T-cell (primary cell): ENCODE results near the gene MMAB. TPM values are rescaled to one million over a fixed set of nuclear protein-coding genes. Genes with fewer than 3 reads are reported as not detected.

Experiments
- ATAC-seq, 4 experiments: fragments of 200-7000 bp in 3 of 4; fragments of 150-1000 bp in 1 of 4; cut with Tn5 transposase; replicated peaks in 1 of 4; 1 replicate in 3 of 4; 2 replicates in 1 of 4; pipeline ENCODE4 v1.10.0; 2021; ENCODE audit warnings: moderate library complexity in 3 of 4, mild to moderate bottlenecking in 2 of 4, moderate number of reproducible peaks in 1 of 4
- CTCF ChIA-PET, 2 donors: fragments of 300-600 bp; sonication (Branson Sonifier 250); formaldehyde crosslinking; loops; one replicate each; lab custom pipeline; 2022; ENCODE audit warnings: antibody characterized with exemption in 2 of 2; lab: Charles Lee
- POLR2A ChIA-PET, 2 donors: fragments of 300-600 bp; sonication (Branson Sonifier 250); formaldehyde crosslinking; loops; one replicate each; lab custom pipeline; 2022; ENCODE audit warnings: antibody characterized with exemption in 2 of 2; lab: Charles Lee
- DNase-seq, 35 experiments: peaks; one replicate each; pipeline versions ENCODE4 v3.0.0 to v3.0.0-alpha.2; 2013 to 2023
- H3K27ac ChIP-seq: one replicate; pipeline ENCODE4 v1.5.1; 2013; ENCODE audit warnings: low read length
- H3K27me3 ChIP-seq, 2 experiments: replicated peaks in 1 of 2; 1 replicate in 1 of 2; 2 replicates in 1 of 2; pipeline versions ENCODE4 v1.6.1 to v1.7.0; 2013; ENCODE audit warnings: low read length in 1 of 2, mixed read lengths in 1 of 2; ENCODE audit not compliant: control insufficient read depth in 2 of 2, insufficient read depth in 2 of 2; ENCODE audit errors: extremely low read depth in 1 of 2
- H3K36me3 ChIP-seq, 2 donors: 1 replicate in 1 of 2; 2 replicates in 1 of 2; pipeline versions ENCODE4 v1.6.1 to v1.7.0; 2013; ENCODE audit warnings: low read length in 1 of 2; ENCODE audit not compliant: control insufficient read depth in 2 of 2, insufficient read depth in 1 of 2; ENCODE audit errors: extremely low read depth in 1 of 2
- H3K4me1 ChIP-seq, 2 experiments: 1 replicate in 1 of 2; 2 replicates in 1 of 2; pipeline versions ENCODE4 v1.6.1 to v1.7.0; 2013; ENCODE audit warnings: low read length in 2 of 2, mixed read lengths in 1 of 2; ENCODE audit not compliant: insufficient read depth in 2 of 2, control insufficient read depth in 1 of 2; ENCODE audit errors: extremely low read depth in 1 of 2
- H3K4me3 ChIP-seq, 2 donors: 1 replicate in 1 of 2; 2 replicates in 1 of 2; pipeline versions ENCODE4 v1.5.1 to v1.7.0; 2013; ENCODE audit warnings: mild to moderate bottlenecking in 2 of 2, low read length in 1 of 2, moderate library complexity in 1 of 2; ENCODE audit not compliant: control insufficient read depth in 1 of 2; ENCODE audit errors: extremely low read depth in 1 of 2
- H3K9me3 ChIP-seq: 2 replicates; pipeline ENCODE4 v1.7.0; 2013
- H3K27ac Mint-ChIP-seq, 2 donors: one replicate each; pipeline ENCODE4 v1.8.0; 2020 to 2021; ENCODE audit warnings: mild to moderate bottlenecking in 2 of 2, mixed read lengths in 2 of 2
- H3K27me3 Mint-ChIP-seq, 2 donors: one replicate each; pipeline ENCODE4 v1.8.0; 2021 to 2022; ENCODE audit warnings: mixed read lengths in 2 of 2
- H3K36me3 Mint-ChIP-seq: one replicate; pipeline ENCODE4 v1.8.0; 2021; ENCODE audit warnings: mixed read lengths
- H3K4me1 Mint-ChIP-seq, 3 donors: one replicate each; pipeline ENCODE4 v1.8.0; 2020 to 2022; ENCODE audit warnings: mixed read lengths in 3 of 3, mild to moderate bottlenecking in 1 of 3
- H3K4me3 Mint-ChIP-seq, 3 donors: one replicate each; pipeline ENCODE4 v1.8.0; 2020 to 2022; ENCODE audit warnings: mild to moderate bottlenecking in 3 of 3, mixed read lengths in 3 of 3, moderate library complexity in 3 of 3
- H3K9me3 Mint-ChIP-seq, 3 donors: one replicate each; pipeline ENCODE4 v1.8.0; 2020 to 2022; ENCODE audit warnings: mixed read lengths in 3 of 3
- WGBS: methylation state at CpG from one replicate; pipeline ENCODE4 v1.1.5; 2013; ENCODE audit warnings: missing lambda C conversion rate; ENCODE audit not compliant: insufficient coverage; 5-methylcytosine and 5-hydroxymethylcytosine counted together
- total RNA-seq, 35 experiments: library from RNA in 6 of 35; stranded (reverse) in 6 of 35; fragments of 120-200 nt in 1 of 35; gene quantifications; one replicate each; pipeline versions ENCODE4 v1.2.1 to v1.2.4 and lab custom pipeline; 2013 to 2026

Gene MMAB
- total RNA-seq, 5 donors from 2014 or later (not counting 1 experiment from before 2014, with no cell fraction given) = 11.4 to 23.2 (median 15.2) TPM

DNA sequence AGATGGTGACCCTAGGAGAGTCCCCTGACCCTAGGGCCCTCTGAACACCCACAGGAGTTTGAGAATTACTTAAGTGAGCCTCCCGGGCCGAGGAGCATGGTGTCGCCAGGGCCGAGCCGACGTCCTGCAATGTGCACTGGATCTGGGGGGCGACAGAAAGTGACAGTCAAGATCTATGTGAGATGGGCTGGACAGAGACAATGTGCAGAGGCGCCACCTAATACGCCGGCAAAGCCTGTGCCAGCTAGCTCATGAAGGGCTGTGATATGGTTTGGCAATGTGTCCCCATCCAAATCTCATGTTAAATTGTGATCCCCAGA, 11.6 kb downstream of the MMAB start:
- POLR2A ChIA-PET = no interaction called here
- DNase-seq = no peak
- ATAC-seq = no peak
- Histone ChIP-seq H3K27ac (no peak overlapping the region), H3K27me3 (no peaks in the 10 kb centered on the region), H3K36me3 (peaks cover 0 to 9% of the 10 kb centered on the region in 2 donors), H3K9me3 (no peaks in the 10 kb centered on the region), H3K4me3 (no peak overlapping the region), H3K4me1 (no peaks in the 10 kb centered on the region)
- Mint-ChIP-seq H3K36me3 (peaks cover 27% of the 10 kb centered on the region), H3K9me3 (peaks cover 0 to 5% (median 0%) of the 10 kb centered on the region in 3 donors), H3K27me3 (no peaks in the 10 kb centered on the region), H3K4me1 (no peaks in the 10 kb centered on the region), H3K4me3 (no peak overlapping the region), H3K27ac (no peak overlapping the region)
- 100% methylated on average over 10 of the region's 10 CpGs for whole genome bisulfite sequencing
- CTCF ChIA-PET = no interaction called here

DNA sequence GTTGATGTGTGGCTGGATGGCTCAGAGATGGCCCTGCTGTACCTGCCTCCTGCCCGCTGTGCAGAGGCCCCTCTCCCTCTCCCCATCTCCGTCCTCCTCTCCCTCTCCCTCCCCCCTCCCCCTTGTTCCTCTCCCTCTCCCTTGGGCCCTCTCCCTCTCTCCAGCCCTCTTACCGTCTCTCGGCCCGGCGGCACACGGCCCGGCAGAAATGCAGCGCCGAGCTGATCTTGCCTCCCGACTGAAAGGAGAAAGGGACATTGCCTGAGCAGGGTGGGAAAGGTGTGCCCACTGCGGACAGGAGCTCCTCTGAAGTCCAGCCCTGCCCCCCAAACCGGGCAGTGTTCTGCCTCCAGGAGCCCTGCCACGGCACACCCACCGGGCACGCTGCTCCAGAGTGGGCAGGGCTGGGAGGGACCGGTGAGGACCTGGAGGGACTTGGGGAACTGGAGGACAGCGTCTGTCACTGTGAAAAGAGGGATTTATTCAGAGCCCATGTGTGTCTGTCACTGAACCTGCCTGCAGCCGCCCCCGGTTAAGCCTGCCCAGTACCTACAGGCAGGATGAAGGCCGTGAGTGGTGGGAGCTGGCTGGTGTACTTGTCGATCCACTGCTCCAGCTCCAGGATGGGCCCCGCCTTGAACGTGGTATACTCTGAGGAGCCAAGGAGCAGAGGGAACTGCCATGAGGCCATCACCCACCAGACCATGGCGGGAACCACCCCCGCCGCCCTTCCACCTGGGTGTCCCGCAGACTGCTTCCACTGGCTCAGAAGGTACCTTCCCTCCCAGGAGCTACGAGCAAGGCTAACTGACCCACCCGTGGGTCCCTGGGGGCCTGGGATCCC, 12.2 kb downstream of the MMAB start:
- Mint-ChIP-seq H3K27ac (no peak overlapping the region), H3K9me3 (peaks cover 0 to 5% (median 0%) of the 10 kb centered on the region in 3 donors), H3K4me1 (no peaks in the 10 kb centered on the region), H3K27me3 (no peaks in the 10 kb centered on the region), H3K4me3 (no peak overlapping the region), H3K36me3 (peaks cover 22% of the 10 kb centered on the region)
- no peak overlapping the region for H3K27ac ChIP-seq
- no peak for ATAC-seq
- no peak for DNase-seq
- H3K9me3 ChIP-seq = no peaks in the 10 kb centered on the region
- H3K4me1 ChIP-seq = no peaks in the 10 kb centered on the region
- peaks cover 0 to 8% of the 10 kb centered on the region in 2 donors for H3K36me3 ChIP-seq
- H3K27me3 ChIP-seq = no peaks in the 10 kb centered on the region
- WGBS = 86% methylated on average over 17 of the region's 30 CpGs
- ChIA-PET CTCF (interaction anchor here (0.5 to 0.6 kb wide), 2 partner anchors 45 to 49 kb away, joined by 4 to 6 read pairs; no protein-coding TSS in a partner anchor), POLR2A (no interaction called here)
- H3K4me3 ChIP-seq = no peak overlapping the region

DNA sequence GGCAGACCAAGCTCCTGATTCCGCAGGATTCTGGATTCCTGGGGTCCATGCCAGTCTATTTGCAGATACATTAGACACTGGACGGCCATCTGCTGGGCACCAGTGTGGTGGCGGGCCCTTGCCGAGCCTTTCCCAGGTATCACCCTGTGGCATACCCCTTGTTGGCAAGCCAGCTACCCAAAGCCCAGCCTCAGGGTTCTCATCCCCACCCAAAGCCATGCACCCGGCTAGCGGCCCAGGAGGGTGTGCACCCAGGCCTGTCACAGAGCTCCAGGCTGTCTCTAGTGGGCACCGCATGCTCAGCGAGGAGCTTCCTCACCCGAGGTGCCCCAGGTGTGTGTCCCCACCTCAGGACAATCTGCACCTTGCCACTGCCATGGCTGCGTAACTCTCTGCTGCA, 13.7 kb downstream of the MMAB start:
- ChIA-PET CTCF (no interaction called here), POLR2A (interaction anchor here in 1 of 2 donors (0.6 kb wide), 1 partner anchor 1810 kb away, joined by 3 read pairs; no protein-coding TSS in a partner anchor)
- Histone ChIP-seq H3K4me1 (no peaks in the 10 kb centered on the region), H3K4me3 (no peak overlapping the region), H3K9me3 (no peaks in the 10 kb centered on the region), H3K27ac (no peak overlapping the region), H3K36me3 (no peaks in the 10 kb centered on the region), H3K27me3 (no peaks in the 10 kb centered on the region)
- Mint-ChIP-seq H3K36me3 (peaks cover 13% of the 10 kb centered on the region), H3K4me1 (no peaks in the 10 kb centered on the region), H3K27me3 (no peaks in the 10 kb centered on the region), H3K4me3 (no peak overlapping the region), H3K9me3 (peaks cover 0 to 5% (median 0%) of the 10 kb centered on the region in 3 donors), H3K27ac (no peak overlapping the region)
- WGBS = 95% methylated on average over 8 of the region's 10 CpGs
- ATAC-seq (no peak), DNase-seq (no peak)

DNA sequence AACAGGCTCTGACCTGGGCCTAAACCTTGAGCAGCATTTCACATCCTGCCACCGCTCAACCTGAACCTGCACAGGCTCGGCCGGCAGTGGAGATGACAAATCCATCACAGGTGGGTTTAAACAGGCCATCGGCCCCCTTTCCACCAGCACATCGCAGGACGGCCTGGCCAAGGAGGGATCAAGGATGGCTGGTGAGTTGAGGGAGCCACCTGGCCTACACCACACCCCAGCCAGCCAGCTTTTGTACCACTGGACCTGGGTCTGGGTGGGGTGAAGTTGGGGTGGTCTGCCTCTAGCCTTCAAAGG, 14.2 kb downstream of the MMAB start:
- H3K4me1 Mint-ChIP-seq = no peaks in the 10 kb centered on the region
- POLR2A ChIA-PET = interaction anchor here in 1 of 2 donors (0.6 kb wide), 1 partner anchor 1810 kb away, joined by 3 read pairs; no protein-coding TSS in a partner anchor
- DNase-seq (no peak), ATAC-seq (no peak)
- Histone ChIP-seq H3K9me3 (no peaks in the 10 kb centered on the region), H3K27me3 (no peaks in the 10 kb centered on the region), H3K4me1 (no peaks in the 10 kb centered on the region), H3K27ac (no peak overlapping the region), H3K36me3 (no peaks in the 10 kb centered on the region), H3K4me3 (no peak overlapping the region)
- H3K27me3 Mint-ChIP-seq = no peaks in the 10 kb centered on the region
- no peak overlapping the region for H3K27ac Mint-ChIP-seq
- no peak overlapping the region for H3K4me3 Mint-ChIP-seq
- peaks cover 12% of the 10 kb centered on the region for H3K36me3 Mint-ChIP-seq
- WGBS = 93% methylated on average over 4 of the region's 6 CpGs
- peaks cover 0 to 5% (median 0%) of the 10 kb centered on the region in 3 donors for H3K9me3 Mint-ChIP-seq
- CTCF ChIA-PET = no interaction called here

DNA sequence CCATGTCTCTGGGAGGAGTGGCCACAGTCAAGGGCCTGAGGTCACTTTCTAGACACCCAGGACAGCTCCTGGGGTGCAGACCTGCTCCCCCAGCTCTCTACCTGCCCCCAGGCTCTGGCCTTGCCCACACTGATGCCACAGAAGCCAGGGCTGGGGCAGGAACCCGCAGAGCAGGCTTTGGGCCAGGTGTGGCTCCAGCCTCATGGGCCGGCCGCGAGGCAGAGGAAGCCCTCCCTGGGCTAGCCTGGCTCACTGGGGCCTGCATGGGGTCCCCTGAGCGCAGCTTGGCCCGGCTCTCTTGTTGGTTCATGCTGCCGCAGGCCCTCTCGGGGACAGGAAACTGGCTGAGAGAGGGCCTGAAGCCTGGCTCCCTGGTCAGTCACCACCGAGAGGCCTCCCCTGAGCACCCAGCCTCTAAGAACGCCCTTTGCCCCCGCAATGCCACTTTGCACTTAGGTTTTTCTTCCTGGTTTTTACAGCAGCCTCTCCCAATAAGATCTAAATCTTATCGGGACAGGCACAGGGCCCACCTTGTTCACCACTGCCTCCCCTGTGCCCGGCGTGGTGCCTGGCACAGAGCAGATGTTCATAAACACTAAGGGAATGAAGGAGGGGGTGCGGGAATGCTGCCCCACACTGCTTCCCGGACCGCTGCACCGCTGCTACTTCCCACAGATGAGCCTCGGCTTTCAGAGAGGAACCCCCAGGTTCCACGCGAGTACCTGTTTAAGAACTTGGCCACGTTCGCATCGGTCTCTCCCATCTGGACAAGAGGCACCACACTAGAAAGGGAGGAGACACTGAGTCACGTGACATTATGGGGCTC, 14.7 kb downstream of the MMAB start:
- H3K36me3 ChIP-seq = no peaks in the 10 kb centered on the region
- H3K27me3 Mint-ChIP-seq = no peaks in the 10 kb centered on the region
- no peaks in the 10 kb centered on the region for H3K4me1 ChIP-seq
- ATAC-seq = no peak
- H3K27me3 ChIP-seq = no peaks in the 10 kb centered on the region
- H3K9me3 ChIP-seq = no peaks in the 10 kb centered on the region
- no peak overlapping the region for H3K27ac Mint-ChIP-seq
- peaks cover 12% of the 10 kb centered on the region for H3K36me3 Mint-ChIP-seq
- H3K9me3 Mint-ChIP-seq = peaks cover 0 to 5% (median 0%) of the 10 kb centered on the region in 3 donors
- H3K4me3 ChIP-seq = no peak overlapping the region
- H3K27ac ChIP-seq = no peak overlapping the region
- no peak overlapping the region for H3K4me3 Mint-ChIP-seq
- DNase-seq = no peak
- POLR2A ChIA-PET = no interaction called here
- WGBS = 93% methylated on average over 22 of the region's 25 CpGs
- no peaks in the 10 kb centered on the region for H3K4me1 Mint-ChIP-seq
- CTCF ChIA-PET = no interaction called here

DNA sequence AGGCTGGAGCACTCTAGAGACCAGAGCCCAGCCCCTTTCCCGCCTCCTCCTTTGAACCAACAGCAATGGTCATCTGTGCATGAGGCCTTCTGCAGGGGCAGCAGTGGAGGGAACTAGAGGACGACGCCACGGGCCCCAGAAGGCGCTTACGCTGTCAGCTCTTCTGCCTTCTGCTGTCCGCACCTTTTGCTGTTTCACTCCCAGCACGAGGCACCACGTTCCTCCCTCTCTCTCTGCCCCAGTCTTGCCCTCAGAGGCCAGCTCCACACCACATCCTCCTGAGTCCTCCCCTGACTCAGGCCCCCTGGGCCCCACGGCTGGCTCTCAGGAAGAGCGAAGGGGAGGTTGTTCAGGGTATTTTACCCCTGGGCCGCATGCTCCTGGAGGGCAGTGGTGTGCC, 15.5 kb downstream of the MMAB start:
- no peak overlapping the region for H3K4me3 ChIP-seq
- Mint-ChIP-seq H3K4me3 (no peak overlapping the region), H3K9me3 (peaks cover 0 to 5% (median 0%) of the 10 kb centered on the region in 3 donors), H3K36me3 (peaks cover 12% of the 10 kb centered on the region), H3K27me3 (no peaks in the 10 kb centered on the region), H3K27ac (no peak overlapping the region), H3K4me1 (no peaks in the 10 kb centered on the region)
- no peaks in the 10 kb centered on the region for H3K4me1 ChIP-seq
- H3K27me3 ChIP-seq = no peaks in the 10 kb centered on the region
- H3K9me3 ChIP-seq = no peaks in the 10 kb centered on the region
- no peak for DNase-seq
- no peak overlapping the region for H3K27ac ChIP-seq
- WGBS = 93% methylated on average over 10 of the region's 12 CpGs
- ATAC-seq = no peak
- ChIA-PET CTCF (no interaction called here), POLR2A (no interaction called here)
- no peaks in the 10 kb centered on the region for H3K36me3 ChIP-seq
